ENCODE data around the gene ITLN1.
"Not testable (repeated sequence)": the region's sequence is repeated elsewhere in the genome, so short reads cannot be mapped to it uniquely, and the experiment has no call there.

DNA sequence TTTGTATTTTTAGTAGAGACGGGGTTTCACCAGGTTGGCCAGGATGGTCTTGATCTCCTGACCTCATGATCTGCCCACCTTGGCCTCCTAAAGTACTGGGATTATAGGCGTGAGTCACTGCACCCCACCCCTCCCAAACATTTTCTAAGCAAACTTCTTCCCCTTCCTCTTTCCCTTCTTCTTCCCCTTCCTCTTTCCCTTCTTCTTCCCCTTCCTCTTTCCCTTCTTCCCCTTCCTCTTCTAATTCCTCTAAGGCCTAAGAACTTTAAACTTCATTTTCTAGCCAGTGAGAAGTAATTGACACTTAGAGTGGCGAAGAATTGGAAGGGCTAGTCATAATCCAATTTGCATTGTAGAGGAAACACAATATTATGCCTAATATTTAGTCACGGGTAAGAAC lies 9.4 kb downstream of the ITLN1 start:
- not testable (repeated sequence) for TF ChIP-seq POLR2A (IDR thresholded peaks at IDR 0.05)
- TF ChIP-seq, protein P1, sequence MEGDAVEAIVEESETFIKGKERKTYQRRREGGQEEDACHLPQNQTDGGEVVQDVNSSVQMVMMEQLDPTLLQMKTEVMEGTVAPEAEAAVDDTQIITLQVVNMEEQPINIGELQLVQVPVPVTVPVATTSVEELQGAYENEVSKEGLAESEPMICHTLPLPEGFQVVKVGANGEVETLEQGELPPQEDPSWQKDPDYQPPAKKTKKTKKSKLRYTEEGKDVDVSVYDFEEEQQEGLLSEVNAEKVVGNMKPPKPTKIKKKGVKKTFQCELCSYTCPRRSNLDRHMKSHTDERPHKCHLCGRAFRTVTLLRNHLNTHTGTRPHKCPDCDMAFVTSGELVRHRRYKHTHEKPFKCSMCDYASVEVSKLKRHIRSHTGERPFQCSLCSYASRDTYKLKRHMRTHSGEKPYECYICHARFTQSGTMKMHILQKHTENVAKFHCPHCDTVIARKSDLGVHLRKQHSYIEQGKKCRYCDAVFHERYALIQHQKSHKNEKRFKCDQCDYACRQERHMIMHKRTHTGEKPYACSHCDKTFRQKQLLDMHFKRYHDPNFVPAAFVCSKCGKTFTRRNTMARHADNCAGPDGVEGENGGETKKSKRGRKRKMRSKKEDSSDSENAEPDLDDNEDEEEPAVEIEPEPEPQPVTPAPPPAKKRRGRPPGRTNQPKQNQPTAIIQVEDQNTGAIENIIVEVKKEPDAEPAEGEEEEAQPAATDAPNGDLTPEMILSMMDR (IDR thresholded peaks at IDR 0.05) = not testable (repeated sequence)
